Common myeloid progenitor, CD34-positive (primary cell): ENCODE data around the gene RAB7A.
"Not testable (repeated sequence)": the region's sequence is repeated elsewhere in the genome, so short reads cannot be mapped to it uniquely, and the experiment has no call there.

Experiments used
- CTCF ChIA-PET: fragments of 350-600 bp; sonication (Branson Sonifier 250); formaldehyde crosslinking; loops from one replicate; lab custom pipeline; 2021; ENCODE audit warnings: antibody characterized with exemption; lab: Charles Lee
- POLR2A ChIA-PET: fragments of 350-600 bp; sonication (Branson Sonifier 250); formaldehyde crosslinking; loops from one replicate; lab custom pipeline; 2021; ENCODE audit warnings: antibody characterized with exemption; lab: Charles Lee
- DNase-seq, 3 donors: peaks; one replicate each; pipeline versions ENCODE4 v3.0.0 to v3.0.0-alpha.2; 2013
- H3K27ac ChIP-seq, 2 experiments: 1 replicate in 1 of 2; 2 replicates in 1 of 2; pipeline ENCODE4 v1.7.0; 2013; ENCODE audit warnings: inconsistent platforms in 2 of 2, low read length in 2 of 2, mild to moderate bottlenecking in 2 of 2, low read depth in 1 of 2, moderate library complexity in 1 of 2; ENCODE audit not compliant: severe bottlenecking in 2 of 2, insufficient read depth in 1 of 2, poor library complexity in 1 of 2
- H3K27me3 ChIP-seq, 5 experiments: replicated peaks in 2 of 5; 1 replicate in 3 of 5; 2 replicates in 2 of 5; pipeline versions ENCODE4 v1.6.1 to v1.7.0; 2013; ENCODE audit warnings: low read length in 4 of 5, mild to moderate bottlenecking in 2 of 5, moderate library complexity in 2 of 5, inconsistent platforms in 1 of 5; ENCODE audit not compliant: insufficient read depth in 5 of 5, control insufficient read depth in 4 of 5
- H3K36me3 ChIP-seq, 4 experiments: 1 replicate in 2 of 4; 2 replicates in 2 of 4; pipeline versions ENCODE4 v1.6.1 to v1.7.0; 2013; ENCODE audit warnings: low read length in 3 of 4, control low read depth in 1 of 4, mild to moderate bottlenecking in 1 of 4; ENCODE audit not compliant: control insufficient read depth in 4 of 4, insufficient read depth in 4 of 4
- H3K4me1 ChIP-seq, 4 experiments: 1 replicate in 3 of 4; 2 replicates in 1 of 4; pipeline versions ENCODE4 v1.6.1 to v1.7.1; 2013; ENCODE audit warnings: low read length in 3 of 4, mild to moderate bottlenecking in 3 of 4, control low read depth in 1 of 4, inconsistent platforms in 1 of 4, moderate library complexity in 1 of 4; ENCODE audit not compliant: control insufficient read depth in 4 of 4, insufficient read depth in 4 of 4; ENCODE audit errors: control extremely low read depth in 1 of 4
- H3K4me3 ChIP-seq, 7 experiments: 1 replicate in 4 of 7; 2 replicates in 3 of 7; pipeline versions ENCODE4 v1.5.1 to v1.7.0; 2013; ENCODE audit warnings: mild to moderate bottlenecking in 7 of 7, low read length in 6 of 7, moderate library complexity in 6 of 7, inconsistent platforms in 2 of 7, low read depth in 2 of 7, control low read depth in 1 of 7; ENCODE audit not compliant: insufficient read depth in 4 of 7, control insufficient read depth in 1 of 7; ENCODE audit errors: extremely low read depth in 1 of 7
- H3K9me3 ChIP-seq, 5 experiments: 1 replicate in 4 of 5; 2 replicates in 1 of 5; pipeline versions ENCODE4 v1.6.1 to v1.7.1; 2013; ENCODE audit warnings: low read length in 4 of 5, mild to moderate bottlenecking in 2 of 5, inconsistent platforms in 1 of 5, low read depth in 1 of 5, moderate library complexity in 1 of 5; ENCODE audit not compliant: control insufficient read depth in 4 of 5, insufficient read depth in 2 of 5; ENCODE audit errors: control extremely low read depth in 1 of 5
- WGBS: methylation state at CpG from one replicate; pipeline ENCODE4 v1.1.5; 2013; ENCODE audit not compliant: insufficient coverage; 5-methylcytosine and 5-hydroxymethylcytosine counted together

The RAB7A gene

GRCh38 chr3:128709506-128710210, 16.3 kb upstream of the RAB7A start:
- CTCF ChIA-PET: interaction anchor here (0.8 kb wide), 1 partner anchor 17 kb away, joined by 3 read pairs; no protein-coding TSS in a partner anchor
- 73% methylated on average over 6 of the region's 10 CpGs for WGBS
- POLR2A ChIA-PET: no interaction called here

GRCh38 chr3:128710816-128711433, 15.1 kb upstream of the RAB7A start:
- ChIA-PET POLR2A (interaction anchor here (0.7 kb wide), 1 partner anchor 260 kb away, joined by 6 read pairs; no protein-coding TSS in a partner anchor), CTCF (interaction anchor here (1.1 to 1.9 kb wide), 2 partner anchors 10 to 35 kb away, joined by 3 to 6 read pairs; no protein-coding TSS in a partner anchor)
- H3K4me3 ChIP-seq: no peak overlapping the region
- peaks cover 4 to 24% (median 8%) of the 10 kb centered on the region in 4 experiments for H3K4me1 ChIP-seq
- H3K36me3 ChIP-seq: no peaks in the 10 kb centered on the region
- no peaks in the 10 kb centered on the region for H3K9me3 ChIP-seq
- no peak for DNase-seq
- H3K27ac ChIP-seq: no peak overlapping the region
- WGBS: 100% methylated on average over 6 of the region's 7 CpGs
- no peaks in the 10 kb centered on the region for H3K27me3 ChIP-seq

More at GRCh38 chr3:128709506-128710210, 16.3 kb upstream of the RAB7A start:
- H3K36me3 ChIP-seq: no peaks in the 10 kb centered on the region
- H3K9me3 ChIP-seq: no peaks in the 10 kb centered on the region
- DNase-seq: no peak
- no peak overlapping the region for H3K4me3 ChIP-seq
- no peak overlapping the region for H3K27ac ChIP-seq
- H3K4me1 ChIP-seq: peaks cover 0 to 15% (median 1%) of the 10 kb centered on the region in 4 experiments
- no peaks in the 10 kb centered on the region for H3K27me3 ChIP-seq

DNA sequence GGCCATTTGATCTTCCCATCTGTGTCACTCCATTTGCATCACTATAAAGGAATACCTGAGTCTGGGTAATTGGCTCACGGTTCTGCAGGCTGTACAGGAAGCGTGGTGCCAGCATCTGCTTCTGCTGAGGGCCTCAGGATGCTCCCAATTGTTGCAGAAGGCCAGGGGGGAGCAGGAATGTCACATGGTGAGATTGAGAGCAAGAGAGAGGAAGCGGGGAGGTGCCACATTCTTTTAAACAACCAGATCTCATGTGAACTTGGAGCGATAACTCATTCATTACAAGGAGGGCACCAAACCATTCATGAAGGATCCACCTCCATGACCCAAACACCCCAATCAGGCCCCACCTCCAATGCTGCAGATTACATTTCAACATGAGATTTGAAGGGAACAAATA, 13.1 kb upstream of the RAB7A start:
- Histone ChIP-seq H3K27me3 (no peaks in the 10 kb centered on the region), H3K4me3 (no peak overlapping the region), H3K27ac (no peak overlapping the region), H3K36me3 (no peaks in the 10 kb centered on the region), H3K9me3 (no peaks in the 10 kb centered on the region), H3K4me1 (peaks cover 4 to 24% (median 8%) of the 10 kb centered on the region in 4 experiments)
- WGBS: 92% methylated on average over 3 of the region's 4 CpGs
- no peak for DNase-seq
- ChIA-PET CTCF (no interaction called here), POLR2A (no interaction called here)

- POLR2A ChIA-PET: interaction anchor here (0.6 to 1.0 kb wide), 2 partner anchors 35 to 41 kb away, joined by 3 read pairs; no protein-coding TSS in a partner anchor
These were observed 11.0 kb upstream of the RAB7A start for GRCh38 chr3:128714887-128715491.

GRCh38 chr3:128718892-128719291, 7.1 kb upstream of the RAB7A start:
- ChIA-PET CTCF (interaction anchor here (0.6 to 1.4 kb wide), 3 partner anchors 13 to 38 kb away, joined by 3 to 5 read pairs (median 3); no protein-coding TSS in a partner anchor), POLR2A (interaction anchor here (0.6 to 0.7 kb wide), 2 partner anchors 44 to 1111 kb away, joined by 3 to 6 read pairs; no protein-coding TSS in a partner anchor)
- not testable (repeated sequence) for H3K27ac ChIP-seq, H3K27me3 ChIP-seq, H3K4me3 ChIP-seq, DNase-seq, H3K36me3 ChIP-seq, H3K9me3 ChIP-seq
- 66% methylated on average over 7 of the region's 7 CpGs for WGBS
- peaks cover 4 to 12% (median 8%) of the 10 kb centered on the region in 4 experiments for H3K4me1 ChIP-seq

More at GRCh38 chr3:128714887-128715491, 11.0 kb upstream of the RAB7A start:
- Histone ChIP-seq H3K9me3 (no peaks in the 10 kb centered on the region), H3K27ac (no peak overlapping the region), H3K36me3 (no peaks in the 10 kb centered on the region), H3K27me3 (no peaks in the 10 kb centered on the region), H3K4me1 (peaks cover 4 to 24% (median 8%) of the 10 kb centered on the region in 4 experiments), H3K4me3 (no peak overlapping the region)
- DNase-seq: peak in 2 of 3 donors; percentile 85
- CTCF ChIA-PET: interaction anchor here (0.9 to 1.6 kb wide), 6 partner anchors 9 to 85 kb away, joined by 3 to 8 read pairs (median 4); no protein-coding TSS in a partner anchor
- WGBS: 50% methylated on average over 2 of the region's 3 CpGs

DNA sequence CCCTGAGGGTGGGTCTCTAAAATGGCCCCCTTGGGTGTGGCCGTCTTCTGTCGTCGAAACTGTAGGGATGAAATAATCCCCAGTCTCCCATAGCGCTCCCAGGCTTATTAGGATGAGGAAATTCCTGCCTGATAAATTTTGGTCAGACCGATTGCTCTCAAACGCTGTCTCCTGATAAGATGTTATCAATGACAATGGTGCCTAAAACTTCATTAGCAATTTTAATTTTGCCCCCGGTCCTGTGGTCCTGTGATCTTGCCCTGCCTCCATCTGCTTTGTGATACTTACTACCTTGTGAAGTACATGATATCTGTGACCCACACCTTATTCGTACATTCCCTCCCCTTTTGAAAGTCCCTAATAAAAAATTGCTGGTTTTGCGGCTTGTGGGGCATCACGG, 5.1 kb upstream of the RAB7A start:
- Histone ChIP-seq H3K4me3 (no peak overlapping the region), H3K4me1 (peaks cover 0 to 7% (median 3%) of the 10 kb centered on the region in 4 experiments), H3K27me3 (no peaks in the 10 kb centered on the region), H3K36me3 (no peaks in the 10 kb centered on the region), H3K9me3 (no peaks in the 10 kb centered on the region), H3K27ac (no peak overlapping the region)
- WGBS: 85% methylated on average over 10 of the region's 10 CpGs
- POLR2A ChIA-PET: no interaction called here
- CTCF ChIA-PET: no interaction called here
- no peak for DNase-seq
